Putamen (tissue), 1 donor: Measurements from ENCODE around the gene ABR.

Source experiments
- DNase-seq: peaks from one replicate; pipeline ENCODE4 v3.0.0-alpha.2; 2016; ENCODE audit warnings: low spot score

ABR gene

DNA sequence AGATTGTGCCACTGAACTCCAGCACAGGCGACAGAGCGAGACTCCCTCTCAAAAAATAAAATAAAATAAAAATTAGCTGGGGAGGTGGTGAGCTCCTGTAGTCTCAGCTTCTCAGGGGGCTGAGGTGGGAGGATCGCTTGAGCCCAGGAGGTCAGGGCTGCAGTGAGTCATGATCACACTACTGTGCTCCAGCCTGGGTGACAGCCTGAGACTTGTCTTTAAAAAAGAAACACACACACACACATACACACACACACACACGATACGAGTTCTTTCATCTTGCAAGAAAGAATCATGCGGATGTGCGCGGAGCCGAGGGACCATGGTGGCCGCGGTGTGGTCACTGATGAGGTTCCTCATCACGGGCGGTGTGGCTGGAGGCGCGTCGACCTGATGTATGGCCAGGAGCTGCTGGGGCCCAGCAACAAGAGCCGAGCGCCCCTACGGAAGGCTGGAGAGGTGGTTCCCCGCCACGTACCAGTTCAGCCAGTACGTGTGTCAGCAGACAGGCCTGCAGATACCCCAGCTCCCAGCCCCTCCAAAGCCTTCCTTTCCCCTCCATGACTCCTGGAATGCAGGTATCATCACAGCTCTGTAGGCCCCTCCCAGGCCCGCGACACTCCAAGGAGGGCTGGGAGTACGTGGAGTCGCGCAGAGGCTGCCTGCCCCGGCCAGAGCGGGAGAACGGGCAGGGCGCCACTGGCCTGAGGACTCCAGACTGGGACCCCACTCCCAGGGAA is 220.9 kb downstream of the ABR start:
- no peak for DNase-seq

DNA sequence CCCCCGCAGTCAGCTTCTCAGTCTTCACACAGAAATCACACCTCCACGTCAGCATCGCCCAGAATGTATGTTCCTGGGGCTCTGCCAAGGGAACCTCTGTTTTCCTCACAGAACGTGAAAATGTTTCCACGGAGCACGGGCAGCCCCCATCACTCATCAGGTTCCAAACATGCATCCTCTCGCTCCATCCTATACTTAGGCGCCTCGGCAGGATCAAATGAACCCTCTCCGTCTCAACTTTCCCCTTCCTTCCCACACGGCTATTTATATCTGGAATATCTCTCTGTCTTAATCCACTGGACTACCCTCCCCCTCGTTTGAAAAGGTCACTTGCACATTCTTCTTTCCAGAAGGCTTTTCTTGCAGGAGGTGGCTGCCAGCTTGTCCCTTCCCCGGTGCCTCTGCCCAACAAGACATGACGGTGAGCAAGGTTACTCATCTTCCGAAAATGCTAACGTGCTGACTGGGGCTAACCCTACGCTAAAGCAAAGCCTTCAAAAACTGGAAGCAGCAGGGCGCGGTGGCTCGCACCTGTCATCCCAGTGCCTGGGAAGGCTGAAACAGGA is 221.8 kb downstream of the ABR start:
- no peak for DNase-seq

DNA sequence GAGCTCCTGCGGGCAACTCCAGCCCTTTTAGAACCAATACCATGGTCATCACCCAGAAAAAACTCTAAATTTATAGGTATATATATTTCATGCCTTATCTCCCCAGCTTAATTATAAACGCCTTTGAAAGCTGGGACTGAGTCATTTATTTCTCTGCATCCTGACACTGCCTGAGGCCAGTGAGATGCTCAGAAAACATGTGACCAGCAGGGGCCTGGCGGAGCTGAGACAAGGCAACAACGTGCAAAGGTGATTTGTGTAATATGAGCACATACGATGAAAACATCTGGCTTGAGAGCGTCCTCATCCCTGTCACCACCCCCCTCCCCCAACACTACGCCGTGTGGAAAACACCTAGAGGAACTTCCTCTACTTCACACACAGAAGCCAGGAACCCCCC is 222.9 kb downstream of the ABR start:
- no peak for DNase-seq

GRCh38 chr17:954431-955164 is 225.2 kb downstream of the ABR start:
- no peak for DNase-seq

- DNase-seq, result no peak
Measured at GRCh38 chr17:953767-954166, 226.0 kb downstream of the ABR start.
